HL-60 (cell line): ENCODE data around the gene IRF2.

Experiments
- DNase-seq, 2 experiments: peaks; one replicate each; pipeline ENCODE4 v3.0.0-alpha.2; 2010 to 2020; ENCODE audit warnings: low read depth in 1 of 2, low spot score in 1 of 2
- H3K27ac ChIP-seq: fragments of 250-450 bp; sonication (Bioruptor Pico); replicated peaks from 2 replicates; pipeline ENCODE4 v1.5.1; 2020; ENCODE audit warnings: mild to moderate bottlenecking, moderate library complexity
- H3K27me3 ChIP-seq: fragments of 250-450 bp; sonication (Bioruptor Pico); 2 replicates; pipeline ENCODE4 v1.5.1; 2021; ENCODE audit warnings: mild to moderate bottlenecking, moderate library complexity; ENCODE audit not compliant: insufficient read depth, poor library complexity, severe bottlenecking
- H3K4me3 ChIP-seq: replicated peaks from 2 replicates; pipeline ENCODE4 v1.5.1; 2011; ENCODE audit warnings: mild to moderate bottlenecking, control low read depth, low read length; ENCODE audit not compliant: insufficient read depth
- GABPA ChIP-seq: IDR thresholded peaks from 2 replicates; pipeline ENCODE4 v1.6.1; 2012; ENCODE audit warnings: low read depth
- POLR2AphosphoS5 ChIP-seq: IDR thresholded peaks from 2 replicates; pipeline ENCODE4 v1.6.1; 2012; ENCODE audit warnings: low read depth
- SPI1 ChIP-seq: IDR thresholded peaks from 2 replicates; pipeline ENCODE4 v1.6.1; 2012; ENCODE audit warnings: low read depth, mild to moderate bottlenecking, borderline replicate concordance
- TF ChIP-seq, protein P1 (sequence below): IDR thresholded peaks from 2 replicates; pipeline ENCODE4 v1.6.1; 2012; ENCODE audit warnings: low read depth; ENCODE audit not compliant: insufficient replicate concordance
- TF ChIP-seq, protein P2 (sequence below): IDR thresholded peaks from one replicate; pipeline ENCODE4 v1.5.1; 2011; ENCODE audit warnings: low read length, control low read depth, inconsistent platforms; ENCODE audit not compliant: insufficient read depth

The IRF2 gene

DNA sequence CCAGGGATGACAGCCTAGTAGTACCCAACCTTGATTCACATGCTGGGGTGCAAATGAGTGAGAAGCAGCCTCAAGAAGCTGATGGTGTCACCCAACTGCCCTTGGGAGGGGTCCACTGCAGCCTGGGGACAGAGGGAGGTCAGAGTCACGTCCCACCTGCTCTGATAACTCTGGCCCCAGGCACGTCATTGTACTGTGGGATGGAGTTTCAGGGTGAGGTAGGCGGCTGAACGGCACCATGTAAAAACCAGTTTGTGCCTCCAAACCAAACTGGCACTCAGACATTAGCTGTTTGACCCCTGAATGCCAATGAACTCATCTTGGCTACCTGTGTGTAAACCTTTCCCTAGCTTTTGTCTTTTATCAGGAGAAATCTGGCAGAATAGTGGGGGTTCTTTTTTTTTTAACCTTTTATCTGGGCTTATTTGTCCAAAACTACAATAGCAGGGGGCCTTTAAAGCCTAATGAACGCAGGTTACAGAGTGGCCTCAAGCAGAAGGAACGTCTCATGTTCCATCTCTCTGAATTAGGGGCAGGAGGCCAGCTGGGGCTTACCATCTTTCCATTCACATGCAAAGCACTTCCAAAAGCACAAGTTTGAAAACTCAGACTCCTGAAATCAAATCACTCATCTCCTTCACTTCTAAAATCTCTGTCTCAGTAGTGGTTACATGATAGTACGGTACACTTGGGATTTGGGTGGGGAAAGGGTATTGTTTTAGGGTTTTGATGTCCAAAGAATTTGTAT, 89.4 kb downstream of the IRF2 start:
- TF ChIP-seq POLR2AphosphoS5 (no peak), GABPA (no peak), SPI1 (no peak)
- TF ChIP-seq, protein P1, sequence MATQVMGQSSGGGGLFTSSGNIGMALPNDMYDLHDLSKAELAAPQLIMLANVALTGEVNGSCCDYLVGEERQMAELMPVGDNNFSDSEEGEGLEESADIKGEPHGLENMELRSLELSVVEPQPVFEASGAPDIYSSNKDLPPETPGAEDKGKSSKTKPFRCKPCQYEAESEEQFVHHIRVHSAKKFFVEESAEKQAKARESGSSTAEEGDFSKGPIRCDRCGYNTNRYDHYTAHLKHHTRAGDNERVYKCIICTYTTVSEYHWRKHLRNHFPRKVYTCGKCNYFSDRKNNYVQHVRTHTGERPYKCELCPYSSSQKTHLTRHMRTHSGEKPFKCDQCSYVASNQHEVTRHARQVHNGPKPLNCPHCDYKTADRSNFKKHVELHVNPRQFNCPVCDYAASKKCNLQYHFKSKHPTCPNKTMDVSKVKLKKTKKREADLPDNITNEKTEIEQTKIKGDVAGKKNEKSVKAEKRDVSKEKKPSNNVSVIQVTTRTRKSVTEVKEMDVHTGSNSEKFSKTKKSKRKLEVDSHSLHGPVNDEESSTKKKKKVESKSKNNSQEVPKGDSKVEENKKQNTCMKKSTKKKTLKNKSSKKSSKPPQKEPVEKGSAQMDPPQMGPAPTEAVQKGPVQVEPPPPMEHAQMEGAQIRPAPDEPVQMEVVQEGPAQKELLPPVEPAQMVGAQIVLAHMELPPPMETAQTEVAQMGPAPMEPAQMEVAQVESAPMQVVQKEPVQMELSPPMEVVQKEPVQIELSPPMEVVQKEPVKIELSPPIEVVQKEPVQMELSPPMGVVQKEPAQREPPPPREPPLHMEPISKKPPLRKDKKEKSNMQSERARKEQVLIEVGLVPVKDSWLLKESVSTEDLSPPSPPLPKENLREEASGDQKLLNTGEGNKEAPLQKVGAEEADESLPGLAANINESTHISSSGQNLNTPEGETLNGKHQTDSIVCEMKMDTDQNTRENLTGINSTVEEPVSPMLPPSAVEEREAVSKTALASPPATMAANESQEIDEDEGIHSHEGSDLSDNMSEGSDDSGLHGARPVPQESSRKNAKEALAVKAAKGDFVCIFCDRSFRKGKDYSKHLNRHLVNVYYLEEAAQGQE: no peak
- Histone ChIP-seq H3K27me3 (no peaks in the 10 kb centered on the region), H3K4me3 (no peak overlapping the region), H3K27ac (no peak overlapping the region)
- no peak for DNase-seq

DNA sequence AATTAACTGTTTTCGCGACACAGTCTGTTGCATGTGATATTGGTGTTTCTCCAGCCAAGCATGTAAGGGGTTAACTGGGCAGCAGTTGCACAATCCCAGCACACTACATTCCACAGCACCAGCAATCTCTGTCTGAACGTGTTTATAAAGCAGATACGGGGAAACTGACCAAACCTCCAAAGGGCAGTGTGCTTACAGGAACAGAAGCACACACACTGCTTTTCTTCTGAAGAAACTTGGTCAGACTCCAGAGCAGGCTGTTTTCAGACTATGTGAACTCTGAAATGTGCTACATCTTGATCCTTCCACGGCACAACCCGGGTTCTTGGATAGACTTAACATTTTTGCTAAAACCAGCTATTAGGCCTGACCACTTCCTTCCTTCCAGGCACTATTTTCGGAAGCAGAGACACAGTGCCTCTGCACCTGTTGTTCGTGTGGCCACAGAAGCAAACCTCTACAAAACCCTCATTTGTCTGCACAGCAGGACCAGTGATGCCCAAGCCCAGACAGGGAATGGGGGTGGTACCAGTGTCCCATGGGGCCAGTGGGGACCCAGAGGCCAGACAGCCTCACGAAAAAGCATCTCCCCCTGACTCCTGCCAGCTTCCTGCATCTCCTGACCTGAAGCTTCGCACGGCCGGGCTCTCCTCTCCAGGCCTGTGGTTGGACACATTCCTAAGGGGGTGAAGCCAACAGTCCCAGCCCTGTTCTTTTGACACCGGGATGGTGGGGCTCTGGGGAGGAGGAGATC, 90.1 kb downstream of the IRF2 start:
- H3K4me3 ChIP-seq: peak overlapping the region; percentile 12; the same call in 1 of the 2 replicates
- TF ChIP-seq GABPA: no peak
- peak; percentile 44; the same call in 1 of the 2 replicates for TF ChIP-seq SPI1
- TF ChIP-seq, protein P2, sequence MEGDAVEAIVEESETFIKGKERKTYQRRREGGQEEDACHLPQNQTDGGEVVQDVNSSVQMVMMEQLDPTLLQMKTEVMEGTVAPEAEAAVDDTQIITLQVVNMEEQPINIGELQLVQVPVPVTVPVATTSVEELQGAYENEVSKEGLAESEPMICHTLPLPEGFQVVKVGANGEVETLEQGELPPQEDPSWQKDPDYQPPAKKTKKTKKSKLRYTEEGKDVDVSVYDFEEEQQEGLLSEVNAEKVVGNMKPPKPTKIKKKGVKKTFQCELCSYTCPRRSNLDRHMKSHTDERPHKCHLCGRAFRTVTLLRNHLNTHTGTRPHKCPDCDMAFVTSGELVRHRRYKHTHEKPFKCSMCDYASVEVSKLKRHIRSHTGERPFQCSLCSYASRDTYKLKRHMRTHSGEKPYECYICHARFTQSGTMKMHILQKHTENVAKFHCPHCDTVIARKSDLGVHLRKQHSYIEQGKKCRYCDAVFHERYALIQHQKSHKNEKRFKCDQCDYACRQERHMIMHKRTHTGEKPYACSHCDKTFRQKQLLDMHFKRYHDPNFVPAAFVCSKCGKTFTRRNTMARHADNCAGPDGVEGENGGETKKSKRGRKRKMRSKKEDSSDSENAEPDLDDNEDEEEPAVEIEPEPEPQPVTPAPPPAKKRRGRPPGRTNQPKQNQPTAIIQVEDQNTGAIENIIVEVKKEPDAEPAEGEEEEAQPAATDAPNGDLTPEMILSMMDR: no peak
- TF ChIP-seq, protein P1: no peak
- TF ChIP-seq POLR2AphosphoS5: no peak
- H3K27ac ChIP-seq: no peak overlapping the region
- H3K27me3 ChIP-seq: no peaks in the 10 kb centered on the region
- peak; percentile 30 to 51 for DNase-seq

DNA sequence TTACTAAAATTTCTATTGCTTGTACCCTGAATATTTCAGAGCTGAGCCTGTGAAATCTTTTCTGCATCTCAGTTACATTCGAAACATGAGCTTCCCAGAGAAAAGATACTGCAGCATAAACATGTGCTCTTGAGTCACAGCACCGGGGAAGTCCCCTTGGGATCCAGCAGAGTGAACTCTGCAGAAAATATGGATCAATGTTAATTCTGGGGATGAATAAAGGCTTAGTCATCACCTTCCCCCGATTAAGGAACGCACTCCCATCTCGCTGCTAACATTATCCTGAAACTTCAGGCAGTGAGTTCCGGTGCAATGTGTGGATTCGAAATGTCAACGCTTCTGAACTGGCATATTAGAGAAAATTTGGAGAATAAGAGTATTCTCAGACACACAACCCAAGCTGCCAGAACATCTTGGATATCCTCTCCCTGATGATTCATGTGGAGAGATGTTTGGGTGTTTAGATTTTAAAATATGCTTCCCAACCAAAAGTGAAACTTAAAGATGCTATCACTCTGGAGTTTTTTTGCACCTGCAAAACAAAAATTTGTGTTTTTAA, 90.8 kb downstream of the IRF2 start:
- no peak for TF ChIP-seq SPI1
- TF ChIP-seq, protein P2: no peak
- TF ChIP-seq, protein P1: no peak
- TF ChIP-seq GABPA: no peak
- no peak for TF ChIP-seq POLR2AphosphoS5
- no peak overlapping the region for H3K27ac ChIP-seq
- no peak for DNase-seq
- H3K27me3 ChIP-seq: no peaks in the 10 kb centered on the region
- peak overlapping the region; percentile 12; the same call in 1 of the 2 replicates for H3K4me3 ChIP-seq
